RWPE2 (cell line): ENCODE data around the gene PRRC2B.
"Not testable (repeated sequence)": the region's sequence is repeated elsewhere in the genome, so short reads cannot be mapped to it uniquely, and the experiment has no call there.

Experiments
- ATAC-seq: fragments of 200-7000 bp; cut with Tn5 transposase; 3 replicates; pipeline ENCODE4 v1.9.1; 2021; ENCODE audit warnings: low read depth
- DNase-seq: peaks from one replicate; pipeline ENCODE4 v3.0.0-alpha.2; 2020; ENCODE audit warnings: low spot score
- H3K27ac ChIP-seq: fragments of 450-650 bp; 2 replicates; pipeline ENCODE4 v1.5.1; 2017; ENCODE audit warnings: mild to moderate bottlenecking; ENCODE audit not compliant: poor library complexity, severe bottlenecking
- H3K27me3 ChIP-seq: fragments of 250-450 bp; sonication (Bioruptor Pico); 2 replicates; pipeline ENCODE4 v1.5.1; 2021; ENCODE audit warnings: mild to moderate bottlenecking, moderate library complexity; ENCODE audit not compliant: insufficient read depth, poor library complexity, severe bottlenecking
- H3K36me3 ChIP-seq: fragments of 250-450 bp; sonication (Bioruptor Pico); 2 replicates; pipeline ENCODE4 v1.5.1; 2020; ENCODE audit warnings: low read depth, mild to moderate bottlenecking, moderate library complexity
- H3K4me1 ChIP-seq: fragments of 250-450 bp; sonication (Bioruptor Pico); 2 replicates; pipeline ENCODE4 v1.5.1; 2021; ENCODE audit warnings: mild to moderate bottlenecking, moderate library complexity; ENCODE audit not compliant: insufficient read depth, poor library complexity, severe bottlenecking
- H3K4me3 ChIP-seq: fragments of 250-450 bp; sonication (Bioruptor Pico); 2 replicates; pipeline ENCODE4 v1.5.1; 2021; ENCODE audit warnings: mild to moderate bottlenecking, moderate library complexity; ENCODE audit not compliant: severe bottlenecking
- H3K9me3 ChIP-seq: fragments of 250-450 bp; sonication (Bioruptor Pico); 2 replicates; pipeline ENCODE4 v1.5.1; 2021; ENCODE audit warnings: mild to moderate bottlenecking, moderate library complexity; ENCODE audit not compliant: severe bottlenecking
- CTCF ChIP-seq: fragments of 450-650 bp; IDR thresholded peaks from one replicate; pipeline ENCODE4 v1.5.1; 2017; ENCODE audit warnings: mild to moderate bottlenecking, moderate library complexity; ENCODE audit not compliant: poor library complexity, severe bottlenecking

Gene PRRC2B

GRCh38 chr9:131503626-131504465 lies 110.0 kb downstream of the PRRC2B start:
- no peaks in the 10 kb centered on the region for H3K4me1 ChIP-seq
- TF ChIP-seq CTCF: peak; percentile 12
- DNase-seq: no peak

GRCh38 chr9:131505012-131505411 lies 111.1 kb downstream of the PRRC2B start:
- H3K9me3 ChIP-seq: no peaks in the 10 kb centered on the region
- H3K27ac ChIP-seq: no peak overlapping the region
- H3K36me3 ChIP-seq: peaks cover 5% of the 10 kb centered on the region; the same call in 1 of the 2 replicates
- H3K4me3 ChIP-seq: no peak overlapping the region
- no peaks in the 10 kb centered on the region for H3K4me1 ChIP-seq
- no peak for DNase-seq
- no peak for TF ChIP-seq CTCF
- ATAC-seq: no peak
- H3K27me3 ChIP-seq: no peaks in the 10 kb centered on the region

More at GRCh38 chr9:131503626-131504465, 110.0 kb downstream of the PRRC2B start:
- Histone ChIP-seq H3K36me3 (peaks cover 16% of the 10 kb centered on the region; the same call in 1 of the 2 replicates), H3K9me3 (no peaks in the 10 kb centered on the region), H3K27me3 (no peaks in the 10 kb centered on the region), H3K4me3 (peak overlapping the region; percentile 81), H3K27ac (peak overlapping the region; percentile 4)
- peak; percentile 24 for ATAC-seq

GRCh38 chr9:131511416-131511815 lies 117.5 kb downstream of the PRRC2B start:
- no peak overlapping the region for H3K27ac ChIP-seq
- H3K4me3 ChIP-seq: no peak overlapping the region
- ATAC-seq (no peak), DNase-seq (no peak)
- no peaks in the 10 kb centered on the region for H3K9me3 ChIP-seq
- no peak for TF ChIP-seq CTCF
- peaks cover 37% of the 10 kb centered on the region for H3K36me3 ChIP-seq
- H3K27me3 ChIP-seq: no peaks in the 10 kb centered on the region
- H3K4me1 ChIP-seq: no peaks in the 10 kb centered on the region

- Histone ChIP-seq H3K4me3 (no peak overlapping the region), H3K27ac (no peak overlapping the region), H3K27me3 (no peaks in the 10 kb centered on the region), H3K4me1 (no peaks in the 10 kb centered on the region), H3K9me3 (no peaks in the 10 kb centered on the region), H3K36me3 (peaks cover 41% of the 10 kb centered on the region)
- ATAC-seq: no peak
- TF ChIP-seq CTCF: no peak
- no peak for DNase-seq
These were observed 118.0 kb downstream of the PRRC2B start for GRCh38 chr9:131511880-131512279.

GRCh38 chr9:131513177-131513576 lies 119.3 kb downstream of the PRRC2B start:
- no peak for TF ChIP-seq CTCF
- H3K4me3 ChIP-seq: no peak overlapping the region
- DNase-seq (no peak), ATAC-seq (no peak)
- H3K27me3 ChIP-seq: no peaks in the 10 kb centered on the region
- no peaks in the 10 kb centered on the region for H3K4me1 ChIP-seq
- H3K36me3 ChIP-seq: peaks cover 52% of the 10 kb centered on the region
- no peaks in the 10 kb centered on the region for H3K9me3 ChIP-seq
- H3K27ac ChIP-seq: no peak overlapping the region

- not testable (repeated sequence) for H3K27ac ChIP-seq, H3K4me3 ChIP-seq, H3K4me1 ChIP-seq, H3K9me3 ChIP-seq, DNase-seq, H3K27me3 ChIP-seq, ATAC-seq
- peaks cover 64% of the 10 kb centered on the region for H3K36me3 ChIP-seq
These were observed 121.7 kb downstream of the PRRC2B start for GRCh38 chr9:131515559-131516031.
